OCI-LY7 (cell line): ENCODE results near the gene RSPH10B.
"Not testable (repeated sequence)": the region's sequence is repeated elsewhere in the genome, so short reads cannot be mapped to it uniquely, and the experiment has no call there.

Experiments used
- CTCF ChIP-seq: fragments of 200-600 bp; sonication (generic); conservative IDR thresholded peaks from 2 replicates; pipeline ENCODE4 v1.5.1; 2014; ENCODE audit warnings: mild to moderate bottlenecking, antibody characterized with exemption, low read length, moderate library complexity, mixed read lengths
- EZH2phosphoT487 ChIP-seq: fragments of 200-600 bp; sonication (generic); IDR thresholded peaks from 2 replicates; pipeline ENCODE4 v1.6.1; 2018; ENCODE audit warnings: low read depth, borderline replicate concordance, mild to moderate bottlenecking, mixed run types, antibody characterized with exemption, low read length, moderate library complexity, mixed read lengths

DNA sequence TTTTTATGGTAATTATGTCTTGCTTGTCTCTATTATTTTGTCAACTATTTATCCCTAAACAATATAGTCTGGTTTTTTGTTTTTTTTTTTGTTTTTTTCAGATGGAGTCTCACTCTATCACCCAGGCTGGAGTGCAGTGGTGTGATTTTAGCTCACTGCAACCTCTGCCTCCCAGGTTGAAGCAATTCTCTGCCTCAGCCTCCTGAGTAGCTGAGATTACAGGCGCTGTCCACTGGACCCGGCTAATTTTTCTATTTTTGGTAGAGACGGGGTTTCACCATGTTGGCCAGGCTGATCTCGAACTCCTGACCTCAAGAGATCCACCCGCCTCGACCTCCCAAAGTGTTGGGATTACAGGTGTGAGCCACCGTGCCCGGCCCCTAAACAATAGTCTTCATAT is 39.9 kb upstream of the RSPH10B start:
- not testable (repeated sequence) for TF ChIP-seq EZH2phosphoT487, CTCF
